Activated CD8-positive, alpha-beta memory T cell treated with anti-CD3 and anti-CD28 coated beads, Interleukin-2, amount 50 U/mL, for 4 hours (primary cell): ENCODE data around the gene IDH3G.
"Not testable (repeated sequence)": the region's sequence is repeated elsewhere in the genome, so short reads cannot be mapped to it uniquely, and the experiment has no call there.

Experiments used
- DNase-seq: peaks from one replicate; pipeline ENCODE4 v3.0.0-alpha.2; 2020

IDH3G gene

DNA sequence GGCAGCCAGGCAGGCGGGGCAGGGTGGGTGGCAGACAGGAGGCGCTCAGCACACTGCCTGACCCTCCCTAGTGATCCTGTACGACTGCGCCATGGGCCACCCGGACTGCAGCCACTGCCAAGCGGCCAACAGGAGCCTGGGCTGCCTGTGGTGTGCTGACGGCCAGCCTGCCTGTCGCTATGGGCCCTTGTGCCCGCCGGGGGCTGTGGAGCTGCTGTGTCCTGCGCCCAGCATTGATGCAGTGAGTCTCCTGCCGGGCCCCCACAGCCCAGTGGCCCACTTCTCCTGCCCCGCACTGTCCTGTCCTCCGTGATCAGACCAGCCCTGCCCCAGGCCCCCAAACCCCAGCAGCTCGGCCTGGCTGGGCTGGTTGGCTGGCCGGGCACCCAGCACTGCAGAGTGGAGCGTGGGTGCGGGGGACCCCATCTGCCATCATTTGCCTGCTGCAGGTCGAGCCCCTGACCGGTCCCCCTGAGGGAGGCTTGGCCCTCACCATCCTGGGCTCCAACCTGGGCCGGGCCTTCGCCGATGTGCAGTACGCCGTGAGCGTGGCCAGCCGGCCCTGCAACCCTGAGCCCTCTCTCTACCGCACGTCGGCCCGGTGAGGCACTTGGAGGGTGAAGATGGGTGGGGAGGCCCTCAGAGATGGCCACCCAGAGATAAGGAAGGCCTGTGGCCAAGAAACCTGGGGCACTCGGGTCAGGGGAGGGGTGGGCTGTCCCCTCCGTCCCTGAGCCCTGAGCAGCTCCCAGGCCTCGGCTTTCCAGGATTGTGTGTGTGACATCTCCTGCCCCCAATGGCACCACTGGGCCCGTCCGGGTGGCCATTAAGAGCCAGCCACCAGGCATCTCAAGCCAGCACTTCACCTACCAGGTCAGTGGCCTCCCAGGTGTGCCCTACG is 22.5 kb downstream of the IDH3G start:
- DNase-seq, result peak; percentile 8

DNA sequence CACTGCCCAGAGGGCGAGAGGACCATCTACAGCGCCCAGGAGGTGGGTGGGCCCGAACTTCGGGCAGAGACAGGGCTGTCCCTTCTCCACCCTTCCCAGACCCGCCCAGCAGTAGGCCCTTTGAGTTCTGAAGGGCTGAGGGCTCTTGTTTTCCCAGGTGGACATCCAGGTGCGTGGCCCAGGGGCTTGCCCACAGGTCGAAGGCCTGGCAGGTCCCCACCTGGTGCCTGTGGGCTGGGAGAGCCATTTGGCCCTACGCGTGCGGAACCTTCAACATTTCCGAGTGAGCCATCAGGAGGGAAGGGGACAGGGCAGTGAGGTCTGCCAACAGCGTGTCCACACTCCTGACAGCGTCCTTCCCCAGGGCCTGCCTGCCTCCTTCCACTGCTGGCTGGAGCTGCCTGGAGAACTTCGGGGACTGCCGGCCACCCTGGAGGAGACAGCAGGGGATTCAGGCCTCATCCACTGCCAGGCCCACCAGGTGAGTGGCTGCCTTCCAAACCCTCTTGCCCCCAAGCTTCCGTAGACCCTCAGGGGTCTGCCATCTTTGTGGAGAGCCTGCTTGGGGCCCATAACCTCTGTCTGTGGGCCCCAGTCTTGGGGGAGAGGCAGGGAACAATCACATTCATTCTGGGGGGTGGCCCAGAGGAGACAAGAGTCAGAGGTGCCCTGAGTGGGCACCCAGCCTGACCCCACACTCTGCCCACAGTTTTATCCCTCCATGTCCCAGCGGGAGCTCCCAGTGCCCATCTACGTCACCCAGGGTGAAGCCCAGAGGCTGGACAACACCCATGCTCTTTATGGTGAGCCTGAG is 23.4 kb downstream of the IDH3G start:
- DNase-seq, result peak; percentile 12

DNA sequence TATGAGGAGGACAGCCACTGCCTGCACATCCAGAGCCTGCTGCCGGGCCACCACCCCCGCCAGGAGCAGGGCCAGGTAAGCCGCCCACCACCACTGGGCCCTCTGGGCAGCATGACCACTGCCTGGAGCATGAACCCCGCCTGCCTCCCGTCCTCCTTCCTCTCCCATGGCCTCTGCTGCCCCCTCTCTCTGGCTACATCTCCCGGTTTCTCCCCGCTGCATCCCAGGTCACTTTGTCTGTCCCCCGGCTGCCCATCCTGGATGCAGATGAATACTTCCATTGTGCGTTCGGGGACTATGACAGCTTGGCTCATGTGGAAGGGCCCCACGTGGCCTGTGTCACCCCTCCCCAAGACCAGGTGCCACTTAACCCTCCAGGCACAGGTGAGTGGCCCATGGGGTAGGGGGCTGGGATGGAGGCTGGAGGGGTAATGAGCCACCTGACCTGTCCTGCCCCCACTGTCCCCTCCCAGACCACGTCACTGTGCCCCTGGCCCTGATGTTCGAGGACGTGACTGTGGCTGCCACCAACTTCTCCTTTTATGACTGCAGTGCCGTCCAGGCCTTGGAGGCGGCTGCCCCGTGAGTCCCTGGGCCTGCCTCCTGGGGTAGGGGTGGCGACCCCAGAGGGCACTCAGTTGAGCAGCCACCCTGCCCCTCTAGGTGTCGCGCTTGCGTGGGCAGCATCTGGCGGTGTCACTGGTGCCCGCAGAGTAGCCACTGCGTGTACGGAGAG is 24.1 kb downstream of the IDH3G start:
- DNase-seq, result peak; percentile 13

DNA sequence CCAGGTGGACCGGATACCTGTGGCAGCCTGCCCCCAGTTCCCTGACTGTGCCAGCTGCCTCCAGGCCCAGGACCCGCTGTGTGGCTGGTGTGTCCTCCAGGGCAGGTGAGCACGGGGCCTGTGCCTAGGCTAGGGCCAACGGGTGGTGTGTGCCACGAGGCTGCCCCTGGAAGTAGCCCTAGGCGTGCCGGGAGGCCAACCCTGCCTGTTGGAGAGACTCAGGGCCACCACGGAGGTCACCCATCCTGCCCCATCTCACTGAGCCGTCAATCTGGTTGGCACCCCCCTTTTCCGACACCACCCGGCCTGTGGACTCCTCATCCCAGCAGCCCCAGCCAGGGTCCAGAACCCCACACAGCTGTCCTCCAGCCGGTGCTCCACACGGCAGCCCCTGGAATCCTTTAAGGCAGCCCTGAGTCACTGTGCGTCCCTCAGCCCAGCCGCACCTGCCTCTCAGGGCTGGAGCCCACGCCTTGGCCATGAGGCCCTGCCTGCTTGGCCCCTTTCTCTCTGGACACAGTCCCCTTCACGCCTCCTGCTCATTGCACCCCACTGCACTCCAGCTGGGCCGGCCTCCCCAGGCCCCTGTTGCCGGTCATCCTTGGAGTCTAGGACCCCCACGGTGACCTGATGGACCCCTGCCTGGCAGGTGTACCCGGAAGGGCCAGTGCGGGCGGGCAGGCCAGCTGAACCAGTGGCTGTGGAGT is 24.9 kb downstream of the IDH3G start:
- peak; percentile 7 for DNase-seq

DNA sequence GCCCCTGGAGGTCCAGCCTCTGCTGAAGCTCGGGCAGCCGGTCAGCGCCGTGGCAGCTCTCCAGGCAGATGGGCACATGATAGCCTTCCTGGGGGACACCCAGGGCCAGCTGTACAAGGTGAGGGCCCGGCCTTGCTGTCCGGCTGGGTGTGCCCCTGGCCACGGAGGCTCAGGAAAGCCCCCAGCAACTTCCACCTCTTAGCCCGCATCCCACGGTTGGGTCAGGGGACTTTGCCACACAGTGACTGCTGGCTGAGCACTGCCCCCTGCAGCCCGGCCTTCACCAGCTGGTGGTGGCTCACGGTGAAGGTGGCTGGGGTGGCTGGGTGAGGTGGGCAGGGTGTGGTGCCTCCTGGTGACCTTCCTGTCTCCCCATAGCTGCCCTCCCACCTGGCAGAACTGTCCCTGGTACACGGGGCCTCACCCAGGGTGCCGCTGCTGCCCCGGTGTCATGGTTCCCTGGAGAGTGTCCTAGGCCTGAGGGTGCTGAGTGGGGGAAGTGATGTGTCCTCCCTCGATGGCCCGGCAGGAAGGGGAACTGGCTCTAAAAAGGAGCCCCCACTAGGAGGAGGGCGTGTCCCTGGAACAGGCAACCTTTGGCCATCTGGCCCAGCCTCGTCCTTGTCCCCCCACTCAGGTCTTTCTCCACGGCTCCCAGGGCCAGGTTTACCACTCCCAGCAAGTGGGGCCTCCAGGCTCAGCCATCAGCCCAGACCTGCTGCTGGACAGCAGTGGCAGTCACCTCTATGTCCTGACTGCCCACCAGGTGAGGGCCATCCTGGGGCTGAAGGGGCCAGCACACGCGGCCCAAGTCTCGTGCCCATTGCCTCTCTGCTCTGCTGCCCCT is 25.6 kb downstream of the IDH3G start:
- peak; percentile 14 for DNase-seq

DNA sequence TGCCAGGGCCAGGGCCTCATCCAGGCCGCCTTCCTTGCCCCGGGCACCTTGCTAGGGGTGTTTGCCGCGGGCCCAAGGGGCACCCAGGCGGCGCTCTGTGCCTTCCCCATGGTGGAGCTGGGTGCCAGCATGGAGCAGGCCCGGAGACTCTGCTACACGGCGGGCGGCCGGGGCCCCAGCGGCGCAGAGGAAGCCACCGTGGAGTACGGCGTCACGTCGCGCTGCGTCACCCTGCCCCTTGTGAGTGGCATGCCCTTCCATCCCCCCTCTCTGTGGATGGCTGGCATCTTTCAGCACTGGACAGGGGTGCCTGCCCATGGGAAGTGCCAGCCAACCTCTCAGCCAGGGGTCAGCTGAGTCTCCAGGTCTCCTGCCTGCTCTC is 26.5 kb downstream of the IDH3G start:
- DNase-seq, result no peak

DNA sequence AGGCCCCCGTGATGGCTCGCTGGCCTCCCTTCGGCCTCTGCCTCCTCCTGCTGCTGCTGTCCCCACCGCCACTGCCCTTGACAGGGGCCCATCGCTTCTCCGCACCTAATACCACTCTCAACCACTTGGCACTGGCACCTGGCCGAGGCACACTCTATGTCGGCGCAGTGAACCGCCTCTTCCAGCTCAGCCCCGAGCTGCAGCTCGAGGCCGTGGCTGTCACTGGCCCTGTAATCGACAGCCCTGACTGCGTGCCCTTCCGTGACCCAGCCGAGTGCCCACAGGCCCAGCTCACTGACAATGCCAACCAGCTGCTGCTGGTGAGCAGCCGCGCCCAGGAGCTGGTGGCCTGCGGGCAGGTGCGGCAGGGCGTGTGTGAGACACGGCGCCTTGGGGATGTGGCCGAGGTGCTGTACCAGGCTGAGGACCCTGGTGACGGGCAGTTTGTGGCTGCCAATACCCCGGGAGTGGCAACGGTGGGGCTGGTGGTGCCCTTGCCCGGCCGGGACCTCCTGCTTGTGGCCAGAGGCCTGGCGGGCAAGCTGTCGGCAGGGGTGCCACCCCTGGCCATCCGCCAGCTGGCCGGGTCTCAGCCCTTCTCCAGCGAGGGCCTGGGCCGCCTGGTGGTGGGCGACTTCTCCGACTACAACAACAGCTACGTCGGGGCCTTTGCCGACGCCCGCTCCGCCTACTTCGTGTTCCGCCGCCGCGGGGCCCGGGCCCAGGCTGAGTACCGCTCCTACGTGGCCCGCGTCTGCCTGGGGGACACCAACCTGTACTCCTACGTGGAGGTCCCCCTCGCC is 27.1 kb downstream of the IDH3G start:
- DNase-seq, result peak; percentile 15

DNA sequence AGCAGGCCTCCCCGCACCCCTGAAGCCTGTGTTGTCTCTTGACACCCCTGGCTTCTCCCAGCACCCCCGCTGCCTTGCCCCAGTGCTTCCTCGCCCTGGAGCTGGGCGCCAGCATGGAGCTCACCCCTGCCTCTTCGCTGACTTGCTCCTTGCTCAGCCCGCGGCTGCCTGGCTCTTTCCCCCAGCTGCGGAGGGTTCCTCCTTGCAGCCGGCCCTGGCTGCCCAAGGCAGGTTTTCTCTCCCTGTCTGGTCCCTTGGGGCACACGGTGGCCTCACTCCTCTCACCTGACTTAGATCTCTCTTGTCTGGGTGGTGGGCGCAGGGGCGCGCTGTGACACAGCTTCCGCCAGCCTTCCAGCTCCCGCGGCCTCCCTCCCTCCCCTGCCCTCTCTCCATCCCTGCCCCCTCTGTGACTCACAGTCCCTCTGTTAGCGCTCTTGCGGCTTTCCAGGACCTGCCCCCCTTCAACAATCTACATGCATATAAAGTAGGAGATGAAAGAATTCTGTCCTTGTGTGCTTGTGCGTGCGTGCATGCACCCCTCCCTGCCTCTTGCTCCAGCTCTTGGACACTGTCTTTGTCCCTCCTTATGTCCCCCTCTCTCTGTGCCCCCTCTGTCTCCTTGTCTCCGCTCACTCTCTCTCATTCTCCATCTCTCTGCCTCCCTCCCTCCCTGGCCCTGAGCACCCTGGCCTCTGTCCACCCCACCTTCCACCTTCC is 27.9 kb downstream of the IDH3G start:
- peak; percentile 53 for DNase-seq

DNA sequence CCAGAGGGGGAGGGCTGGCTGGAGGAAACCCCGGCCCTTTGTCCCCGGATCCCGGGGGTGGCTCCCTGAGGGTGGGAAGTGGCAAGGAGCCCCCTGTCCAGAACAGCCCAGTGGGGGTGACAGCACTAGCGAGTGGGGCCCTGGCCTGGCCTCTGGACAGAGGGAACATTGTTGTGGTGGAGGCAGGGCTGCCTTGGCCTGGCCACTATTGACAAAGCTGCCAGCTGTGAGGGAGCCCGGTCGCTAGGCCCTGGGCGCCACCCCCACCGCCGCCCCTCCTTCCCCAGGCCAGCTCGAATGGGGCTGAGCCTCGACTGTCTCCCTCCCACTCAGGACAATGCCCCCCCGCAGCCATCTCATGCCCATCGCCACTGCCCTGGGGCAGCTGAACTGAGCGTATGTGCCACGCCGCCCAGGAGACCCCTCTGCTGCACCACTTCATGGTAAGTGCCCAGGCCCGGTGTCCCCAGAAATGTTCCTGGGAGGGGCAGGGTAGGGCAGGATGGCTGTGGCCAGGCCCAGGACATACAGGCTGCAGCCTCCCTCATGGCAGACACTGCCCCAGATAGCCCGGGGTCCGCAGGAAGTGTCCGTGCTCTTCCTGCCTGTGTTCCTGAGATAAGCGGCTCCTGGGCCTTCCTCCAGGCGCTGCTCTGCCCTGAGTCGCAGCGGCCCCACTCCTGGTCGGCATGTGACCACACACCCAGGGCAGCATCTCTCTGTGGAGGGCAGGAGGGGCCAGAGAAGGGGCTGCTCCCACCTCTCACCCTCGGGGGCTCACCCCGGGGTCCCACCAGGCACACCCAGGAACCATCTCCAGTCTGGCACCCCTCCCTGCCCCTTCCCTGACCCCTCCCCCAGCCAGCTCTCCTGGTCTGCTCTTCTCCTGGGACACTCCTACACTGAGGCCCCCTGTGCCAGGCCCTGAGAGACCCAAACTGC is 28.8 kb downstream of the IDH3G start:
- DNase-seq, result no peak

DNA sequence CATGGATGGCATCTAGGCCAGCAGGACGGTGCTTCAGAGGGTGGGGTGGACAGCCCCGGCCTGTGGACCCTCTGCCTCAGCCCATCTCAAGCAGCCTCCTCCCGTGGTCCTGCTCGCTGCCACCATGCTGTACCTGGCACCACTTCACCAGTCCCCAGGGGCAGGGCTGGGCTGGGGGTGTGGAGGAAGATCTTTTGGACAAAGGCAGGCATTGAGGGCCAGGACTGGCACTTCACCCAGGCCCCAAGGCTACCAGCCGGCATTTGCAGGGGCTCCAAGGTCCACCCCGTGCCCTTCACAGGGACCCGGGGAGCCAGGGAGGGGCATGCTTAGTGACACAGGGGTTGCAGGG is 29.4 kb downstream of the IDH3G start:
- peak; percentile 16 for DNase-seq

DNA sequence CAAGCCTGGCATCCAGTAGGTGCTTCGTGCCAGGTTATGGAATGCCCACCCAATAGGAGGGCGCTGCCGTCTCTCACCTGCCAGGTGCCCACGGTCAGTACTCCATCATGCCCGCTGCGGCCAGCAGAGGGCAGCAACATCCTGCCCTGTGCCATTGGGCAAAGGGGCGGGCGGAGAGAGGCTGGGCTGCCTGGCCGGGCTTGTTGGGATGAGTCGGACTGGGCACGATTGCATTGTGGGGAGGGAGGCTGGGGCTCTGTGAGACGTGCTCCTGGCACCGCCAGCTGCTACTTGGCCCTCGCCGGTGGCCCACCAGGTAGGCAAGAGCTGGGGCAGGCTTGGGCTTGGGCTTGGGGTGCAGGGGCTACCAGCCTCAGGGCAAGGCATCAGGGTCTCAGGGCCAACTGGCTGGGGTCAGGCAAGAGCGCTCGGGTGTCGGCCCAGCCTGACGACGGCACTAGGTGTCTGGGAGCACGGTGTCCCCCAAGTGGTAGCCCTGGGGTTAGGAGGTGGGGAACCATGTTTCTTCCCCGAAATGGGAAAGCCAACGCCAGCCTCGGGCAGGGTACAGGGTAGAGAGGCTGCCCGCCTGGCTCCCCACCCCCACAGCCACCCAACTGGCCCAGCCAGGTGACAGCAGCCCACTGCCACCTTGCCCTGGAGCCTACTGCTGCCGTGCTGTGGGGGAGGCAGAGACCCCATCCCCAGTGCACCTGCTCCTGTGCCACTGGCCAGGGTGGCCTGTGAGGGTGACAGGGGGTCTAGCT is 30.0 kb downstream of the IDH3G start, which contains the start of gene PLXNB3:
Gene PLXNB3 (plus strand): TSS at position 261 of the 767 bp plus-strand sequence. CDS start 1,287 bp downstream, outside the sequence.
- DNase-seq, result peak; percentile 82

DNA sequence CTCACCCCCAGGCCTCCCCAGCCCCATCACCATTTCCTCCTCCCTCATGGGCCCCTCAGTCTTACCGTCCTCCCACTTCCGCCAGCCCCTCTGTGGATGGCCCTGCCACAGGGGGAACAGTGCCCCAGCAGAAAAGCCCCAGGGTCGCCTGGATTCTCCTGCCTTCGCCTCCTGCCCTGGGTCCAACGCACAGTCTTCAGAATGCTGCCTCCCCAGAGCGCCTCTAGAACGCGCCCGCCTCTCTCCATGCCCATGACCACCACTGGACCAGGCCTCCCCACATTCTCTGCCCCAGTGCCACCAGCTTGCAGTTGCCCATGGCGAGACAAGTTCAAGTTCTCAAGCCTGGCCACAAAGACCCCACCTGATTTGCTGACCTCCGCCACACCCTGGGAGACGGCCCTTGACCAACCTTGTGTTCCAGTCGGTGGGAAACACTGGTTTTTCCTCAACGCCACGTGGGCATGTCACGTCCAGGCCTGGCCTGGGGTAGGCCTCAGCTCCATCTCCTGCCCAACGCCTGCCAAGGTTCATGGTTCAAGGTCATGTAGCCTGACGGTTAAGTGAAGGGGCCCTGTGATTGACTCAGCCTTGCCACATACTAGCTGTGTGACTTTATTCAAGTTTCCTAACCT is 30.8 kb downstream of the IDH3G start:
- peak; percentile 14 for DNase-seq

DNA sequence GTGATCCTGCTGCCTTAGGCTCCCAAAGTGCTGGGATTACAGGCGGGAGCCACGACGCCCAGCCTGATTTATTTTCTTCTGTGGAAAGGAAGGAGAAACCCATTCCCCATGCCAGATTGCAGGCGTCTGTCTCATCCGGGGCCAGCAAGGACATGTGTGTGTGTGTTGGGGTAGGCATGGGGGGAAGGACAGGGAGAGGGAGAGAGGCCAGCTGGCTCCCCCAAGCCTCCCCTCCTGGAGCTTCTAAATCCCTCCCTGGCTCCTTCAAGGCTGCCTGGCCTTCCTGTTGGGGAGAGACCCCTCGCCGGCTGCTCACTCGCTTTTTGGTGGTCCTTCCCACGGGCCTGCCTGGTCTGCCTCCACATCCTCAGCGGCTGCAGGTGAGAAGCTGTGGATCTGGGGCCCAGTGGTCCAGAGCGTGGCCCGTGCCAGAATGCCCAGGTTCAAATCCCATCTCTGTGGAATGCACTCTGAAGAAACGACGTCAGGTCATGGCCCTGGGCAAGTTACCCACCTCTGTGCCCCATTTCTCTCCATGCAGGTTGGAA is 31.5 kb downstream of the IDH3G start:
- DNase-seq, result peak; percentile 5

DNA sequence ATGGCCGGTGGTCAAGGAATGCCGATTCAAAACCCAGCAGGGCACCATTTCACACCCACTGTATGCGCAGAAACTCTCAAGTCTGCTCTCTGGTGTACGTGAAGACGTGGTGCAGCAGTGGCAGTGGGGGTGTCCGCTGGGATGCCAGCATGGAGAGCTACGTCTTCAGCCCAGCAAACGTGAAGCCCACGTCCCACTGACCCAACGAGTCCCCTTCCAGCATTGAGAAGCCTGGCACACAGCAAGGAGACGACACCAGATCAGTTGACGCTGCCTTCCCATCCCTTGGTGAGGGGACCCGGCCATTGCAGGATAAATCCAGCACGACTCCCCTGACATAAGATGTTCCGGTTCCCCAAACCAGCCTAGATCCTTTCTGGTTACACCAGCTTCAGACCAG is 32.3 kb downstream of the IDH3G start:
- no peak for DNase-seq

DNA sequence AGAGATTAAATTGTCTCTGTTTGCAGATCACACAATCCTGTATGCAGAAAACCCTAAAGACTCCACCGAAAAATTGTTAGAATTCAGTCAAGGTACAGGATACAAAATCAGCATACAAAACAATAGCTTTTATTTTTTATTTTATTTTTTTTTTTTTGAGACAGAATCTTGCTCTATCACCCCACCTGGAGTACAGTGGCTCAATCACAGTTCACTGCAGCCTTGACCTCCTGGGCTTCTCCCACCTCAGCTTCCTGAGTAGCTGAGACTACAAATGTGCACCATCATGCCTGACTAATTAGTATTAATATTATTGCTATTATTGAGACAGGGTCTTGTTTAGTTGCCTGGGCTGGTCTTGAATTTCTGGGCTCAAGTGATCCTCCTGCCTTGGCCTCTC is 39.0 kb downstream of the IDH3G start:
- DNase-seq, result no peak

DNA sequence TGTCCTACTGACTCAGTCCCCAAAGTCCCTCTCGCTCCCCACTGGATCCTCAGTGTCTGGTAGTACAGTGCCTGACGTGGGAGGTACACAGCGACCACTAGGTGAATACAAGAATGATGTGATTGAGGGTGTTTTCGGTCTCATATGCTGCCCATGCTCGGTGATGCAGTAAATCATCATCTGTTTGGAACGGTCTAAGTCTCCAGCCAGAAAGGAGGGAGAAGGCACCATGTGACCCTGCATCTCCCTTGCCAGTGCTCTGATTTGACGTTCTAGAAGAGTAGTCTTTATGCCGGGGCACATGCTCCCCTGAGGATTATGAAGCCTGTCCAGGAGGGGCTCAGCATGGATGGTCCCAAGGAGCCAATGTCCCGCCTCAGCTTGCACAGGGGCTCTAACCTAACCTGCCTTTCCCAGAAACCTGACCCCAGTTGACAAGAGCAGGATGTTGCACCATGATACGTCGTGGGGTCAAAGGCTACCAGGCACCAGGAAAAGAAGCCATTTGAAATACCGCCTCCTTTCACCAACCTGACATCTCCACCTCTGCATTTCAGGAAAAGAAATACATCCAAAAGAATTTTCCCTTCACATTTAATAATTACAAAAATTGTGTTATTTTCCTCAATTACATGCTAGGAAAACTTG is 43.9 kb downstream of the IDH3G start:
- no peak for DNase-seq

DNA sequence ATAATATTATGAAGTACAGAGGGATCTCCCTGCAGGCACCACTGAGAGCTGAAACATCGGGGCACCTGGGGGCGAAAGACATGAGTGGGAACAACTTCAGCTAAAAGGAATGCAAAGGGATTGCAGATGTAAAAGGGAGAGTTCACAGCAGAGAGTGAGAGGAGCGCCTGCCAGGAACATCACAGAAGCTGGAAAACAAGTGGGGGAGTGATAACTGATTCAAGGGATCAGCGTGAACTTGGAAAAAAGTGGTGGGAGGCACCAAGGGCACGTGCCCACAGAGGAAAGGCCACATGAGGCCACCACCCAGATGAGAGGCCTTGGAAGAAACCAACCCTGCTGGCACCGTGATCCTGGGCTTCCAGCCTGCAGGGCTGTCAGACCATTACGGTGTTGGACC is 45.2 kb downstream of the IDH3G start:
- not testable (repeated sequence) for DNase-seq
